HEK293T (cell line): ENCODE data around the gene RITA1.

Source experiments
- ELF4 ChIP-seq: fragments of 450-650 bp; IDR thresholded peaks from 2 replicates; pipeline ENCODE4 v1.6.1; 2017; ENCODE audit warnings: antibody characterized with exemption
- SP1 ChIP-seq: fragments of 450-650 bp; IDR thresholded peaks from 2 replicates; pipeline ENCODE4 v1.6.1; 2017

- TF ChIP-seq ELF4 (no peak), SP1 (no peak)
These were observed 32.4 kb upstream of the RITA1 start for GRCh38 chr12:113152835-113153814.
